Neural cell (in vitro differentiated cells): ENCODE measurements around the gene SLC16A9.
"Not testable (repeated sequence)": the region's sequence is repeated elsewhere in the genome, so short reads cannot be mapped to it uniquely, and the experiment has no call there.

ENCODE experiments used
- POLR2AphosphoS5 ChIP-seq: IDR thresholded peaks from 2 replicates; pipeline ENCODE4 v1.6.1; 2012
- RAD21 ChIP-seq: fragments of 450-650 bp; conservative IDR thresholded peaks from 2 replicates; pipeline ENCODE4 v1.6.1; 2014; ENCODE audit warnings: antibody characterized with exemption, mild to moderate bottlenecking, moderate library complexity
- TF ChIP-seq, protein P1 (sequence below): fragments of 450-650 bp; IDR thresholded peaks from 2 replicates; pipeline ENCODE4 v1.5.1; 2014; ENCODE audit warnings: antibody characterized with exemption, mild to moderate bottlenecking, moderate library complexity; ENCODE audit not compliant: poor library complexity, severe bottlenecking

DNA sequence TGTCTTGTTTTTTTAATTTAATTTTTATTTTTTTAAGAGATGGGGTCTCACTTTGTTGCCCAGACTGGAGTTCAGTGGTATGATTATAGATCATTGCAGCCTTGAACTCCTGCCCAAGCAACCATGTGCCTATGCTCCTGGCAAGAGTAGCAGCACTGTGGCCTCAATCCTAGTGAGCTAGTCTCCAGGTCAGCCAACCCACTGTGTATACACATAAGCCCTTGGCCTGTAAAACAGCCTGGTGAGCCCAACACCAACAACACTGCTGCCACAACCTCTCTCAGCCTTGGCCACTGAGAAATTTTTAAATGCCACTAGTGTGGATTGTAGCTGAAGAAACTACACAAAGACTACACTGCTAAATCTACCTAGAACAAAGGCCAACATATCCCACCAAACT is 68.0 kb downstream of the SLC16A9 start:
- TF ChIP-seq, protein P1, sequence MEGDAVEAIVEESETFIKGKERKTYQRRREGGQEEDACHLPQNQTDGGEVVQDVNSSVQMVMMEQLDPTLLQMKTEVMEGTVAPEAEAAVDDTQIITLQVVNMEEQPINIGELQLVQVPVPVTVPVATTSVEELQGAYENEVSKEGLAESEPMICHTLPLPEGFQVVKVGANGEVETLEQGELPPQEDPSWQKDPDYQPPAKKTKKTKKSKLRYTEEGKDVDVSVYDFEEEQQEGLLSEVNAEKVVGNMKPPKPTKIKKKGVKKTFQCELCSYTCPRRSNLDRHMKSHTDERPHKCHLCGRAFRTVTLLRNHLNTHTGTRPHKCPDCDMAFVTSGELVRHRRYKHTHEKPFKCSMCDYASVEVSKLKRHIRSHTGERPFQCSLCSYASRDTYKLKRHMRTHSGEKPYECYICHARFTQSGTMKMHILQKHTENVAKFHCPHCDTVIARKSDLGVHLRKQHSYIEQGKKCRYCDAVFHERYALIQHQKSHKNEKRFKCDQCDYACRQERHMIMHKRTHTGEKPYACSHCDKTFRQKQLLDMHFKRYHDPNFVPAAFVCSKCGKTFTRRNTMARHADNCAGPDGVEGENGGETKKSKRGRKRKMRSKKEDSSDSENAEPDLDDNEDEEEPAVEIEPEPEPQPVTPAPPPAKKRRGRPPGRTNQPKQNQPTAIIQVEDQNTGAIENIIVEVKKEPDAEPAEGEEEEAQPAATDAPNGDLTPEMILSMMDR, result not testable (repeated sequence)
- TF ChIP-seq RAD21, POLR2AphosphoS5: not testable (repeated sequence)
